Kidney epithelial cell (primary cell): ENCODE measurements around the gene NACAD. TPM values are rescaled to one million over a fixed set of nuclear protein-coding genes. Genes with fewer than 3 reads are reported as not detected.

Experiments
- DNase-seq: peaks from one replicate; pipeline ENCODE4 v3.0.0-alpha.2; 2010; ENCODE audit warnings: low read depth
- H3K27me3 ChIP-seq: 2 replicates; pipeline ENCODE4 v1.6.0; 2011; ENCODE audit warnings: low read length; ENCODE audit not compliant: control insufficient read depth, insufficient read depth
- H3K36me3 ChIP-seq: 2 replicates; pipeline ENCODE4 v1.5.1; 2011; ENCODE audit warnings: low read length; ENCODE audit not compliant: control insufficient read depth, insufficient read depth
- H3K4me3 ChIP-seq: 2 replicates; pipeline ENCODE4 v1.5.1; 2011; ENCODE audit warnings: low read depth, mild to moderate bottlenecking, control low read depth, low read length
- total RNA-seq: library from RNA; depleted of rRNA; stranded (reverse); fragments of >200 nt; gene quantifications from 2 replicates; pipeline ENCODE4 v1.2.3, GENCODE V29; 2015
- TF ChIP-seq, protein P1 (sequence below): IDR thresholded peaks from 2 replicates; pipeline ENCODE4 v1.5.1; 2011; ENCODE audit warnings: mild to moderate bottlenecking, moderate library complexity, low read length, control low read depth, inconsistent platforms; ENCODE audit not compliant: insufficient read depth, poor library complexity, severe bottlenecking

The NACAD gene
- total RNA-seq, 1 donor from 2014 or later: 4.9 TPM

DNA sequence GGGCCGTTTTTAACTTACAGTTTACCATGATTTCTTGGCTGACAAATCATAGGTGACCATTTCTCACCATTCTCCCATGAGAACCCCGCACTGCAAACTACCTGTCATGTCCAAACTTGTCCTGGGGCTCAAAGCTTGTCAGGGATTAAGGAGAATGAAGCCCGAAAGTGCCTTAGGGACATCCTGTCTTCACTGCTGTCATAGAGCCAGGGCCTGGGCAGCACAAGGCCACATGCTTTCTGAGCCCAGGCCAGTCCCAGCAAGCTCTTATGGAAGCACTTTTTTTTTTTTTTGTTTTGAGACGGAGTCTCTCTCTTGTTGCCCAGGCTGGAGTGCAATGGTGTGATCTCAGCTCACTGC lies 54.9 kb downstream of the NACAD start:
- TF ChIP-seq, protein P1, sequence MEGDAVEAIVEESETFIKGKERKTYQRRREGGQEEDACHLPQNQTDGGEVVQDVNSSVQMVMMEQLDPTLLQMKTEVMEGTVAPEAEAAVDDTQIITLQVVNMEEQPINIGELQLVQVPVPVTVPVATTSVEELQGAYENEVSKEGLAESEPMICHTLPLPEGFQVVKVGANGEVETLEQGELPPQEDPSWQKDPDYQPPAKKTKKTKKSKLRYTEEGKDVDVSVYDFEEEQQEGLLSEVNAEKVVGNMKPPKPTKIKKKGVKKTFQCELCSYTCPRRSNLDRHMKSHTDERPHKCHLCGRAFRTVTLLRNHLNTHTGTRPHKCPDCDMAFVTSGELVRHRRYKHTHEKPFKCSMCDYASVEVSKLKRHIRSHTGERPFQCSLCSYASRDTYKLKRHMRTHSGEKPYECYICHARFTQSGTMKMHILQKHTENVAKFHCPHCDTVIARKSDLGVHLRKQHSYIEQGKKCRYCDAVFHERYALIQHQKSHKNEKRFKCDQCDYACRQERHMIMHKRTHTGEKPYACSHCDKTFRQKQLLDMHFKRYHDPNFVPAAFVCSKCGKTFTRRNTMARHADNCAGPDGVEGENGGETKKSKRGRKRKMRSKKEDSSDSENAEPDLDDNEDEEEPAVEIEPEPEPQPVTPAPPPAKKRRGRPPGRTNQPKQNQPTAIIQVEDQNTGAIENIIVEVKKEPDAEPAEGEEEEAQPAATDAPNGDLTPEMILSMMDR: no peak
- peaks cover under 1% of the 10 kb centered on the region for H3K36me3 ChIP-seq
- no peak overlapping the region for H3K4me3 ChIP-seq
- H3K27me3 ChIP-seq: no peaks in the 10 kb centered on the region
- DNase-seq: no peak

DNA sequence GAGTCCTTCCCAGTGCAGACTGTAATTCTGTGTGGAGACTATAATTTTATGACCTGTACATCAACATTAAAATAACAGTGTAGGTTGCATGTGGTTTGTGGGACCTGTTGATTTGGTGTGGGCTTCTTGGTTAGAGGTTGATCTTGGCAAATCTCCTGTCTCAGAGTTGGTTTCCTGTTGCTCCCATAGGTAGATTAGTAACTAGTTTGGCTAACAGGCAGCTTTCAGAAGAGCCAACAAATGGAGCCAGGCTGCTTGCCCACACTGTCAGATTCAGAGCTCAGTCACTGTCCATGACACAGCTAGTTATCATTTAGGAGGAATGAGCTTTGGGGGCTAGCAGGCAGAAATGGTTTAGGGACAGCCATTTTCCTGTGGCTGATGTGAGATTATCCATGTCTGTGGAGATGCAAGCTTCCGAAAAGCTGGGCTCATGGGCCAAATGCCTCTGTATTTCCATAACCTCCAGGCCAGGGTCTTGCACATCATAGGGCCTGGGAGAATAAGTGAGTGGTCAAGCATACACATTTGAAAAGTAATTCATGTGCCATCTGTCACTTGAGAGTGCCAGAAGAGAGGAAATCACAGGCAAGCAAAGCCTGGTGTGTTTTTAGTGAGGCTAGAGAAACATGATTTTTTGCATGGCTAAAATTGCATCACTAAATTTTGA lies 55.4 kb downstream of the NACAD start:
- Histone ChIP-seq H3K36me3 (peaks cover 2% of the 10 kb centered on the region), H3K27me3 (no peaks in the 10 kb centered on the region), H3K4me3 (no peak overlapping the region)
- TF ChIP-seq, protein P1: no peak
- DNase-seq: no peak

DNA sequence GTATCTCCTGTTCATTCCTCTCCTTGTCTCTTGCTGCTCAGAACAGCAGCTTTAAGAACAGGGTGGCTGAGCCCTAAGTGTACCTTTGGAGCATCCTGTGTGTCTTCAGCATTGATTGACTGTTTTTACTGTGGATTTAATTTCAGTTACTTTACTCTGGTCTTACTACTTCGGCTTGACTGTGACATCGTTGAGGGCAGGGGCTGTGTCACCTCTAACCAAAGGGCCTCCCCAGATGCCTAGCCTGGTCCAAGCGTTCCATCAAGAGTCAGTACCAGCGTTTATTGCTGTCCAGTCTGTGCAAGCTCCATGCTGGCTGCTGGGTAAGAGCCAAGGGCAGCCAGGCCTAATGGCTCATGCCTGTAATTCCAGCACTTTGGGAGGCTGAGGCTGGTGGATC lies 56.3 kb downstream of the NACAD start:
- Histone ChIP-seq H3K4me3 (no peak overlapping the region), H3K27me3 (no peaks in the 10 kb centered on the region), H3K36me3 (peaks cover 2% of the 10 kb centered on the region)
- DNase-seq: no peak
- TF ChIP-seq, protein P1: no peak

DNA sequence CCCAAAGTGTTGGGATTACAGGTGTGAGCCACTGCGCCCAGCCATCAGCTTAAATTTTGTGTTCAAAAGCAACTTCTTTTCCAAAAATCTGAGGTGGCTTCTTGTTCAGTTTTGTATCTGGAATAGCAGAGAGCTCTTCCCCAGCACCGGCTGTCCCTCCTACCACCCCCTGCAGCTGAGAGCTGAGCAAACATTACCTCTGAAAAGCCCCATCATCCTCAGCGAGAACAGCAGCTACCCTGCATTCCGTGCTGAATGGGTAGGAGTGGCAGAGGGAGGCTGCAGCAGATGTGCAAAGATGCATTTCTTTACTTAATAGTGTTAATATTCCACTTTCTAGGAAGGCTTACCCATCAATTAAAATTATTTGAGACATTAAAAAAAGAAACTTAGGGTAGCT lies 56.9 kb downstream of the NACAD start:
- Histone ChIP-seq H3K27me3 (no peaks in the 10 kb centered on the region), H3K4me3 (no peak overlapping the region), H3K36me3 (peaks cover 2% of the 10 kb centered on the region)
- TF ChIP-seq, protein P1: no peak
- no peak for DNase-seq

Other genes starting within 250 kb of the NACAD start
- 129 and 148 TPM in 2 replicates for gene H2AZ2, start 240.9 kb downstream of the NACAD start, total RNA-seq
- gene PURB, start 203.4 kb downstream of the NACAD start, total RNA-seq: 19.8 and 25.3 TPM in 2 replicates
- 0.04 and 0.27 TPM in 2 replicates for gene MYO1G, start 110.0 kb downstream of the NACAD start, total RNA-seq
- 60.2 and 70.7 TPM in 2 replicates for gene CCM2, start 88.8 kb downstream of the NACAD start, total RNA-seq
- 71.7 and 84.3 TPM in 2 replicates for gene TBRG4, start 22.7 kb upstream of the NACAD start, total RNA-seq
- not detected in 2 replicates for gene RAMP3, start 68.8 kb upstream of the NACAD start, total RNA-seq